Fibroblast of lung (primary cell): ENCODE data around the gene STKLD1. TPM values are rescaled to one million over a fixed set of nuclear protein-coding genes. Genes with fewer than 3 reads are reported as not detected.

Experiments used
- DNase-seq, 2 donors: peaks; one replicate each; pipeline versions ENCODE4 v3.0.0 to v3.0.0-alpha.2; 2010; ENCODE audit warnings: low read depth in 2 of 2
- H2AFZ ChIP-seq: 2 replicates; pipeline ENCODE4 v1.5.1; 2012; ENCODE audit warnings: low read length, control low read depth, inconsistent platforms
- H3K27ac ChIP-seq: 2 replicates; pipeline ENCODE4 v1.5.1; 2011; ENCODE audit warnings: low read length, control low read depth; ENCODE audit not compliant: insufficient read depth
- H3K27me3 ChIP-seq: 2 replicates; pipeline ENCODE4 v1.5.1; 2011; ENCODE audit warnings: mild to moderate bottlenecking, low read length; ENCODE audit not compliant: control insufficient read depth, insufficient read depth
- H3K36me3 ChIP-seq: 2 replicates; pipeline ENCODE4 v1.5.1; 2011; ENCODE audit warnings: low read length; ENCODE audit not compliant: control insufficient read depth, insufficient read depth
- H3K4me1 ChIP-seq: 2 replicates; pipeline ENCODE4 v1.5.1; 2011; ENCODE audit warnings: low read length; ENCODE audit not compliant: control insufficient read depth, insufficient read depth; ENCODE audit errors: extremely low read depth
- H3K4me2 ChIP-seq: 2 replicates; pipeline ENCODE4 v1.5.1; 2011; ENCODE audit warnings: low read length, control low read depth; ENCODE audit not compliant: insufficient read depth; ENCODE audit errors: extremely low read depth
- H3K4me3 ChIP-seq, 4 experiments: fragments of 200-600 bp in 1 of 4; sonication (generic) in 1 of 4; replicated peaks in 1 of 4; 2 replicates each; pipeline ENCODE4 v1.5.1; 2011 to 2016; ENCODE audit warnings: low read length in 4 of 4, low read depth in 3 of 4, mild to moderate bottlenecking in 3 of 4, control low read depth in 2 of 4, inconsistent platforms in 1 of 4, mixed read lengths in 1 of 4; ENCODE audit not compliant: insufficient read depth in 1 of 4; ENCODE audit errors: control extremely low read depth in 1 of 4
- H3K79me2 ChIP-seq: 2 replicates; pipeline ENCODE4 v1.5.1; 2012; ENCODE audit warnings: mild to moderate bottlenecking, low read length, inconsistent platforms; ENCODE audit not compliant: control insufficient read depth, insufficient read depth
- H3K9ac ChIP-seq: 2 replicates; pipeline ENCODE4 v1.5.1; 2011; ENCODE audit warnings: mild to moderate bottlenecking, low read length, control low read depth; ENCODE audit not compliant: insufficient read depth
- H3K9me3 ChIP-seq: 2 replicates; pipeline ENCODE4 v1.5.1; 2012; ENCODE audit warnings: low read depth, low read length; ENCODE audit not compliant: control insufficient read depth, insufficient read depth
- H4K20me1 ChIP-seq: 2 replicates; pipeline ENCODE4 v1.5.1; 2011; ENCODE audit warnings: low read length; ENCODE audit not compliant: control insufficient read depth, insufficient read depth; ENCODE audit errors: extremely low read depth
- CTCF ChIP-seq, 2 donors: IDR thresholded peaks in 1 of 2; conservative IDR thresholded peaks in 1 of 2; 1 replicate in 1 of 2; 2 replicates in 1 of 2; pipeline ENCODE4 v1.5.1; 2011 to 2012; ENCODE audit warnings: low read length in 2 of 2, control low read depth in 1 of 2, inconsistent platforms in 1 of 2, low read depth in 1 of 2, mild to moderate bottlenecking in 1 of 2
- EZH2 ChIP-seq: IDR thresholded peaks from 2 replicates; pipeline ENCODE4 v1.5.1; 2012; ENCODE audit warnings: low read length, control low read depth, mild to moderate bottlenecking; ENCODE audit errors: missing control alignments
- polyA plus RNA-seq, 2 donors: library from polyadenylated mRNA; depleted of rRNA in 1 of 2; stranded (reverse) in 1 of 2; unstranded in 1 of 2; fragments of >200 nt; gene quantifications; 2 replicates each; pipeline ENCODE4 v1.2.1, GENCODE V29; 2011 to 2012; ENCODE audit warnings: missing spikeins in 1 of 2
- total RNA-seq: library from RNA; depleted of rRNA; stranded (reverse); fragments of >200 nt; gene quantifications from 2 replicates; pipeline ENCODE4 v1.2.1, GENCODE V29; 2014

The STKLD1 gene
- total and polyA plus RNA-seq, 2 donors (not counting 1 experiment from before 2014, with no cell fraction given), result 0.79 to 0.99 TPM

DNA sequence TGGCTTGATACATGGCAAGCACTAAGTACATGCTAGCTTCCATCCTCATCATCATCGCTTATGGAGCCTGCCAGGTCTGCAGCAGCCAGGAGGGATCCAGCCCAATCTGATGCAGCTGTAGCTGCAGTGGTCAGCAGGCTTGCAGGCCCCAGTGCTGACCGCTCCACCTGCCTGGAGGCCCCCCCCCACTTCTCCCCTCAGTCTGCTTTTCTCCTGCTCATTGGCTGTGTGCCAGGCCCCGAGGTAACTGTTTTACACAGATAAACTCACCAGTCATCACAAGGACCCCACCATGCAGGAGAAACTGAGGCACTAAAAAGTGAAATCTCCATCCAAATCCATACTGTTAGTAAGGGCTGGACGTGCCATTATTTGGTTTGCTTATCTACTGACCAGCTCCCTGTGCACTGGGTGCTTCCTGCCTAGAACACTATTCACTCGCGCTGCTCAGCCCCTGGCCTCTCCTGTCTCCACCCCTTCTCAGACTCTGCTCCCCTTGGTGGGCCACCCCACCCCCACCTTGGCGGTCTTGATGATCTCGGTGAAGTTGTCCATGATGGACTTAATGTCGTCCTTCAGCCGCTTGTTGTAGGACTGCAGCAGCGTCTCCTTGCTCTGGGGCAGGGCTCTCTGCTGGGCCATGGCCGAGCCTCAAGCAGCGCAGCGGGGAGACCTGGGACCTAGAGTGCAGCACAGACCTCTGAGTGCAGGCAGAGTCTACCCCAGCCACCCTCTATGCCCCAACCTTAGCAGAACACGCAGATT lies 30.0 kb upstream of the STKLD1 start:
- peaks cover 11% of the 10 kb centered on the region for H3K4me1 ChIP-seq
- TF ChIP-seq CTCF (conservative IDR thresholded peaks at IDR 0.05 in 1 of 2, IDR thresholded peaks at IDR 0.05 in 1 of 2; ENCODE audit: low read depth in 1 of 2, low read length in 2 of 2) (no peak), EZH2 (no peak)
- H3K27ac ChIP-seq, result peak overlapping the region; percentile 4
- no peaks in the 10 kb centered on the region for H4K20me1 ChIP-seq
- peak overlapping the region; percentile 50 to 95 (median 92) for H3K4me3 ChIP-seq
- no peaks in the 10 kb centered on the region for H3K9me3 ChIP-seq
- no peaks in the 10 kb centered on the region for H3K27me3 ChIP-seq
- peak overlapping the region; percentile 85 for H3K4me2 ChIP-seq
- no peak for DNase-seq
- H3K79me2 ChIP-seq, result peaks cover 43% of the 10 kb centered on the region
- no peak overlapping the region for H3K9ac ChIP-seq
- H2AFZ ChIP-seq, result no peak overlapping the region
- peaks cover 37% of the 10 kb centered on the region for H3K36me3 ChIP-seq

GRCh38 chr9:133347515-133347984 lies 28.6 kb upstream of the STKLD1 start:
- peak in 1 of 2 donors; percentile 30 for DNase-seq
- Histone ChIP-seq H3K4me2 (peak overlapping the region; percentile 85), H3K36me3 (peaks cover 37% of the 10 kb centered on the region), H3K9ac (peak overlapping the region; percentile 74), H2AFZ (no peak overlapping the region), H4K20me1 (no peaks in the 10 kb centered on the region), H3K4me3 (peak overlapping the region; percentile 81 to 95 (median 92)), H3K27ac (peak overlapping the region; percentile 66), H3K4me1 (peaks cover 11% of the 10 kb centered on the region), H3K79me2 (peaks cover 43% of the 10 kb centered on the region), H3K9me3 (no peaks in the 10 kb centered on the region), H3K27me3 (no peaks in the 10 kb centered on the region)
- TF ChIP-seq EZH2 (no peak), CTCF (conservative IDR thresholded peaks at IDR 0.05 in 1 of 2, IDR thresholded peaks at IDR 0.05 in 1 of 2; ENCODE audit: low read depth in 1 of 2, low read length in 2 of 2) (no peak)

- H4K20me1 ChIP-seq, result no peaks in the 10 kb centered on the region
- H3K9ac ChIP-seq, result peak within 1 kb of the TSS; percentile 97
- TF ChIP-seq CTCF (conservative IDR thresholded peaks at IDR 0.05 in 1 of 2, IDR thresholded peaks at IDR 0.05 in 1 of 2; ENCODE audit: low read depth in 1 of 2, low read length in 2 of 2), result no peak
- TF ChIP-seq EZH2, result no peak
- H3K9me3 ChIP-seq, result no peaks in the 10 kb centered on the region
- peak; percentile 93 to 98 for DNase-seq
- H3K36me3 ChIP-seq, result peaks cover 35% of the 10 kb centered on the region
- H3K4me2 ChIP-seq, result peak within 1 kb of the TSS; percentile 100
- peak within 1 kb of the TSS; percentile 92 for H3K27ac ChIP-seq
- peaks cover 43% of the 10 kb centered on the region for H3K79me2 ChIP-seq
- H3K27me3 ChIP-seq, result no peaks in the 10 kb centered on the region
- H3K4me1 ChIP-seq, result peaks cover 11% of the 10 kb centered on the region
- H3K4me3 ChIP-seq, result peak within 1 kb of the TSS; percentile 81 to 95 (median 92)
- H2AFZ ChIP-seq, result no peak within 1 kb of the TSS
These were observed 28.0 kb upstream of the STKLD1 start, which contains the start of the genes MED22 and RPL7A for GRCh38 chr9:133347985-133348717. Gene MED22 (minus strand): TSS chr9:133348131. CDS start chr9:133346662, 1,469 bp downstream. Gene RPL7A (plus strand): TSS chr9:133348218. CDS start chr9:133348244, 26 bp downstream.
